Endometrial microvascular endothelial cells (primary cell): ENCODE data around the gene NOTCH1. TPM values are rescaled to one million over a fixed set of nuclear protein-coding genes. Genes with fewer than 3 reads are reported as not detected.

Source experiments
- in situ Hi-C: cut with HindIII; loops from 2 replicates; pipeline ENCODE4 v1.10.0; 2017; ENCODE audit warnings: low sequenced_read_pairs, low pct_unique_long_range_greater_than_20kb; ENCODE audit errors: inconsistent ontology term
- total RNA-seq: library from RNA; depleted of rRNA; stranded (reverse); fragments of >200 nt; gene quantifications from one replicate; pipeline ENCODE4 v1.2.3, GENCODE V29; 2015; ENCODE audit errors: inconsistent ontology term

NOTCH1 gene
- 63.9 TPM for total RNA-seq

- in situ Hi-C loops, result no loop called here
Measured at GRCh38 chr9:136545965-136546696, at the start of gene NOTCH1. Gene NOTCH1, minus strand, starts transcription at chr9:136546048. Its CDS starts 262 bp downstream, at chr9:136545786.

- in situ Hi-C loops, result no loop called here
Measured at GRCh38 chr9:136594492-136594891, 48.6 kb upstream of the NOTCH1 start.

GRCh38 chr9:136593581-136593980, 47.7 kb upstream of the NOTCH1 start:
- in situ Hi-C loops, result no loop called here

GRCh38 chr9:136592666-136593065, 46.8 kb upstream of the NOTCH1 start:
- in situ Hi-C loops, result no loop called here

GRCh38 chr9:136590821-136591752, 45.2 kb upstream of the NOTCH1 start:
- in situ Hi-C loops, result no loop called here

GRCh38 chr9:136589766-136590763, 44.2 kb upstream of the NOTCH1 start:
- in situ Hi-C loops, result no loop called here

GRCh38 chr9:136588663-136589464, 43.0 kb upstream of the NOTCH1 start:
- in situ Hi-C loops, result no loop called here

- in situ Hi-C loops, result no loop called here
Measured at GRCh38 chr9:136587944-136588662, 42.3 kb upstream of the NOTCH1 start.

GRCh38 chr9:136587145-136587943, 41.5 kb upstream of the NOTCH1 start:
- in situ Hi-C loops, result no loop called here

GRCh38 chr9:136586391-136586953, 40.6 kb upstream of the NOTCH1 start:
- in situ Hi-C loops, result no loop called here

GRCh38 chr9:136585531-136586120, 39.8 kb upstream of the NOTCH1 start:
- in situ Hi-C loops, result no loop called here

GRCh38 chr9:136584934-136585333, 39.1 kb upstream of the NOTCH1 start:
- in situ Hi-C loops, result no loop called here

GRCh38 chr9:136584401-136584932, 38.6 kb upstream of the NOTCH1 start:
- in situ Hi-C loops, result no loop called here

GRCh38 chr9:136582977-136583735, 37.3 kb upstream of the NOTCH1 start:
- in situ Hi-C loops, result no loop called here
